Breast epithelium (tissue), 4 donors: Measurements from ENCODE around the gene TTLL10. TPM values are rescaled to one million over a fixed set of nuclear protein-coding genes. Genes with fewer than 3 reads are reported as not detected.

ENCODE experiments used
- DNase-seq, 2 donors: peaks; one replicate each; pipeline ENCODE4 v3.0.0-alpha.2; 2019; ENCODE audit warnings: low spot score in 2 of 2
- H3K27ac ChIP-seq, 2 donors: fragments of 200-600 bp; sonication (generic) in 1 of 2; one replicate each; pipeline ENCODE4 v1.5.1; 2016 to 2019; ENCODE audit warnings: mild to moderate bottlenecking in 1 of 2
- H3K27me3 ChIP-seq, 2 donors: fragments of 200-600 bp; sonication (generic) in 1 of 2; one replicate each; pipeline versions ENCODE4 v1.5.1 to v1.6.0; 2017 to 2019; ENCODE audit warnings: control low read depth in 1 of 2, mild to moderate bottlenecking in 1 of 2
- H3K36me3 ChIP-seq: fragments of 200-600 bp; one replicate; pipeline ENCODE4 v1.5.1; 2019
- H3K4me1 ChIP-seq, 2 donors: fragments of 200-600 bp; sonication (generic); one replicate each; pipeline ENCODE4 v1.5.1; 2016 to 2019; ENCODE audit warnings: control low read depth in 1 of 2
- H3K4me3 ChIP-seq, 3 donors: fragments of 200-600 bp; sonication (generic); 1 replicate in 2 of 3; 2 replicates in 1 of 3; pipeline ENCODE4 v1.5.1; 2016 to 2019; ENCODE audit warnings: mild to moderate bottlenecking in 3 of 3, moderate library complexity in 2 of 3
- H3K9me3 ChIP-seq, 2 donors: fragments of 200-600 bp; sonication (generic) in 1 of 2; one replicate each; pipeline ENCODE4 v1.5.1; 2016 to 2019; ENCODE audit warnings: control low read depth in 1 of 2
- POLR2A ChIP-seq: fragments of 450-650 bp; IDR thresholded peaks from one replicate; pipeline ENCODE4 v1.6.1; 2016; ENCODE audit warnings: antibody characterized with exemption, mild to moderate bottlenecking, moderate library complexity
- POLR2AphosphoS5 ChIP-seq, 3 donors: sonication (generic); formaldehyde crosslinking; IDR thresholded peaks; one replicate each; pipeline ENCODE4 v1.6.1; 2017; ENCODE audit warnings: antibody characterized with exemption in 3 of 3
- intact Hi-C: fragments of 100-400 bp; cut with DNase I; formaldehyde crosslinking; loops from one replicate; pipeline ENCODE4 v1.15.1; 2023; ENCODE audit warnings: low total_unique reads
- total RNA-seq, 3 donors: library from RNA; depleted of rRNA; stranded (reverse); fragments of >200 nt; gene quantifications; one replicate each; pipeline ENCODE4 v1.1.0, GENCODE V29; 2016
- TF ChIP-seq, protein P1 (sequence below), 3 donors: fragments of 450-650 bp; IDR thresholded peaks; one replicate each; pipeline ENCODE4 v1.5.1; 2016 to 2017; ENCODE audit warnings: antibody characterized with exemption in 3 of 3, mild to moderate bottlenecking in 3 of 3, moderate library complexity in 3 of 3

Gene TTLL10
- total RNA-seq, 3 donors from 2014 or later = 0.15 to 0.33 (median 0.16) TPM

- Histone ChIP-seq H3K4me3 (peak overlapping the region in 2 of 3 donors; percentile 62 to 63), H3K9me3 (no peaks in the 10 kb centered on the region), H3K36me3 (no peaks in the 10 kb centered on the region), H3K27ac (peak overlapping the region; percentile 90 to 92), H3K27me3 (peaks cover 0 to 17% of the 10 kb centered on the region in 2 donors), H3K4me1 (peaks cover 4 to 11% of the 10 kb centered on the region in 2 donors)
- no peak for TF ChIP-seq POLR2AphosphoS5 (IDR thresholded peaks at IDR 0.05)
- TF ChIP-seq POLR2A = no peak
- TF ChIP-seq, protein P1, sequence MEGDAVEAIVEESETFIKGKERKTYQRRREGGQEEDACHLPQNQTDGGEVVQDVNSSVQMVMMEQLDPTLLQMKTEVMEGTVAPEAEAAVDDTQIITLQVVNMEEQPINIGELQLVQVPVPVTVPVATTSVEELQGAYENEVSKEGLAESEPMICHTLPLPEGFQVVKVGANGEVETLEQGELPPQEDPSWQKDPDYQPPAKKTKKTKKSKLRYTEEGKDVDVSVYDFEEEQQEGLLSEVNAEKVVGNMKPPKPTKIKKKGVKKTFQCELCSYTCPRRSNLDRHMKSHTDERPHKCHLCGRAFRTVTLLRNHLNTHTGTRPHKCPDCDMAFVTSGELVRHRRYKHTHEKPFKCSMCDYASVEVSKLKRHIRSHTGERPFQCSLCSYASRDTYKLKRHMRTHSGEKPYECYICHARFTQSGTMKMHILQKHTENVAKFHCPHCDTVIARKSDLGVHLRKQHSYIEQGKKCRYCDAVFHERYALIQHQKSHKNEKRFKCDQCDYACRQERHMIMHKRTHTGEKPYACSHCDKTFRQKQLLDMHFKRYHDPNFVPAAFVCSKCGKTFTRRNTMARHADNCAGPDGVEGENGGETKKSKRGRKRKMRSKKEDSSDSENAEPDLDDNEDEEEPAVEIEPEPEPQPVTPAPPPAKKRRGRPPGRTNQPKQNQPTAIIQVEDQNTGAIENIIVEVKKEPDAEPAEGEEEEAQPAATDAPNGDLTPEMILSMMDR (IDR thresholded peaks at IDR 0.05) = no peak
- no peak for DNase-seq
- intact Hi-C loops = no loop called here
Measured at GRCh38 chr1:1165485-1165884, 8.2 kb upstream of the TTLL10 start.

DNA sequence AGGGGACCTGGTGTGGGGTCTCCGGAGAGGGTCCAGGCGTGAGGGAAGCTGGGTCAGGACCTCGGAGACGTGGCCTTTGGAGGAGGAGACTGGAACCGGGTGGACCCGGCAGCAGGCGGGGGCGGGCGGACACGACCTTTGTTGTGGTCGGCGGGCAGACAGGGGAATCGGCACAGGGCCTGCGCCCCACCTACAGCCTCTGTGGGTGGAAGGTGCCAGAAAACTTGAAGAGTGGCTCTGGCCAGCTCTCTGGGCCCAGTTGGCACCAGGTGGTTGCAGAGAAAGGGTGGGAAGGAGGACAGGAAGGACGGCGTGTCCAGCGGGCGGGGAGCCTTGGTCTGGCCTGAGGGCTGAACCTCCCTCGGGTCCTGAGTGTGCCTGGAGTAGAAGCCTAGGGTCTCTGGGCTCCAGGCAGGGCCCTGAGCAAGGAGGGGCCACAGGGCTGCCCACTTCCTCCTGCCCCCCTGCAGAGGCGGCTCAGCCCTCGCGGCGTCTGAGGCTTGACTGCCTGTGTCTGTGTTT is 7.7 kb upstream of the TTLL10 start:
- DNase-seq = no peak
- no peaks in the 10 kb centered on the region for H3K9me3 ChIP-seq
- intact Hi-C loops = no loop called here
- no peaks in the 10 kb centered on the region for H3K36me3 ChIP-seq
- peaks cover 4 to 11% of the 10 kb centered on the region in 2 donors for H3K4me1 ChIP-seq
- TF ChIP-seq POLR2AphosphoS5 (IDR thresholded peaks at IDR 0.05) (no peak), POLR2A (no peak)
- TF ChIP-seq, protein P1 (IDR thresholded peaks at IDR 0.05) = no peak
- peak overlapping the region in 2 of 3 donors; percentile 62 to 63 for H3K4me3 ChIP-seq
- peak overlapping the region; percentile 90 to 92 for H3K27ac ChIP-seq
- peaks cover 0 to 17% of the 10 kb centered on the region in 2 donors for H3K27me3 ChIP-seq

GRCh38 chr1:1166642-1167397 is 6.9 kb upstream of the TTLL10 start:
- Histone ChIP-seq H3K27ac (peak overlapping the region; percentile 90 to 92), H3K9me3 (no peaks in the 10 kb centered on the region), H3K36me3 (no peaks in the 10 kb centered on the region), H3K4me3 (peak overlapping the region in 2 of 3 donors; percentile 62 to 63), H3K27me3 (peaks cover 0 to 17% of the 10 kb centered on the region in 2 donors), H3K4me1 (peaks cover 4 to 11% of the 10 kb centered on the region in 2 donors)
- TF ChIP-seq, protein P1 (IDR thresholded peaks at IDR 0.05) = no peak
- no peak for TF ChIP-seq POLR2A
- no peak for TF ChIP-seq POLR2AphosphoS5 (IDR thresholded peaks at IDR 0.05)
- DNase-seq = no peak
- intact Hi-C loops = no loop called here

DNA sequence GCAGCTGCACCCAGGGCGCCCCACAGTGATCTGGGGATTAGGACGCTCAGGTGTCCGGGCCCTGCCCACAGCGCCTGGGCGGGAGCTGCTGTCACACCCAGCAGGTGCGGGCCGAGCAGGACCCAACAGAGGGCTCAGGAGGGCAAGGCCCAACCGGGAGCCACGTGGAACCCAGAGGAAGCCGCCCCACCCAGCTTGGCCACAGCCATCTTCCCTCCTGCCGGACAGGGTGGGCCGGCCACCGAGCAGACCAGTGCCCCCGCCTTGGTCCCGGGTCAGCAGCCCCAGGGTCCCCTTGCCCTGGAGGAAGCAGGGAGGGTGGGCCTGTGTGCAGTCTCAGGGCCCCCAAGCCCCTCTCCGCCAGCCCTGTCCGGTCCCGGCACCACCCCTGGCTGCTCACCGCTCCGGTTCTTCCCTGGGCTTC is 6.3 kb upstream of the TTLL10 start:
- no peak overlapping the region for H3K4me3 ChIP-seq
- H3K4me1 ChIP-seq = peaks cover 4 to 11% of the 10 kb centered on the region in 2 donors
- TF ChIP-seq POLR2A (no peak), POLR2AphosphoS5 (IDR thresholded peaks at IDR 0.05) (no peak)
- TF ChIP-seq, protein P1 (IDR thresholded peaks at IDR 0.05) = no peak
- H3K36me3 ChIP-seq = no peaks in the 10 kb centered on the region
- peaks cover 0 to 17% of the 10 kb centered on the region in 2 donors for H3K27me3 ChIP-seq
- DNase-seq = no peak
- no peaks in the 10 kb centered on the region for H3K9me3 ChIP-seq
- H3K27ac ChIP-seq = no peak overlapping the region
- intact Hi-C loops = no loop called here

DNA sequence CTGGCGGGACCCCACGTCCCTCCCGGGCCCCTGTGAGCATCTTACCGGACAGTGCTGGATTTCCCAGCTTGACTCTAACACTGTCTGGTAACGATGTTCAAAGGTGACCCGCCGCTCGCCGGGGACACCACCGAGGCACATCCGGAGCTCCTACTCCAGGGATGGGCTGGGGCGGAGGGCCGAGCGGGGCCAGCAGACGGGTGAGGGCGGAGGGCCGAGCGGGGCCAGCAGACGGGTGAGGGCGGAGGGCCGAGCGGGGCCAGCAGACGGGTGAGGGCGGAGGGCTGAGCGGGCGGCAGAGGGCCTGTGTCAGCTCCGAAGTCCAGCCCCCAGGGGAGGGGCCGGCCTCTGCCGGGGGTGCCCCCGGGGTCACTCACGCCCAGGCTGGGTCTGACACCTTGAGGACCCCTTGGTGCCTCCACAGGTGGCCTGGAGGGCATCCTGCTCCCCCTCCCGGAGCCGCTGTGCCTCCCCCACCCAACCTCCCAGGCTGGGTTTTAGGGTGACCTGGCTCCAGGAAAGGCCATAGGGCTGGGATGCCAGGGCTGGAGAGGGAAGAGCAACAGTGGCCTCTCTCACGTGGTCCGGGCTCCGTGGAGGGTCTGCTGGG is 5.7 kb upstream of the TTLL10 start:
- H3K27me3 ChIP-seq = peaks cover 0 to 17% of the 10 kb centered on the region in 2 donors
- H3K4me3 ChIP-seq = no peak overlapping the region
- DNase-seq = no peak
- H3K9me3 ChIP-seq = no peaks in the 10 kb centered on the region
- no peaks in the 10 kb centered on the region for H3K36me3 ChIP-seq
- TF ChIP-seq, protein P1 (IDR thresholded peaks at IDR 0.05) = no peak
- no peak for TF ChIP-seq POLR2A
- no peak for TF ChIP-seq POLR2AphosphoS5 (IDR thresholded peaks at IDR 0.05)
- intact Hi-C loops = no loop called here
- no peak overlapping the region for H3K27ac ChIP-seq
- peaks cover 4 to 11% of the 10 kb centered on the region in 2 donors for H3K4me1 ChIP-seq
